Lower leg skin (tissue), 4 donors: ENCODE data around the gene PLAAT3. TPM values are rescaled to one million over a fixed set of nuclear protein-coding genes. Genes with fewer than 3 reads are reported as not detected.

Experiments
- DNase-seq, 2 donors: peaks; one replicate each; pipeline ENCODE4 v3.0.0-alpha.2; 2019; ENCODE audit warnings: low spot score in 2 of 2
- H3K4me3 ChIP-seq: fragments of 200-600 bp; sonication (generic); 2 replicates; pipeline ENCODE4 v1.5.1; 2017; ENCODE audit warnings: mild to moderate bottlenecking, low read depth; ENCODE audit not compliant: poor library complexity, severe bottlenecking
- CTCF ChIP-seq, 3 donors: fragments of 450-650 bp; IDR thresholded peaks; one replicate each; pipeline ENCODE4 v1.5.1; 2016; ENCODE audit warnings: antibody characterized with exemption in 3 of 3, mild to moderate bottlenecking in 3 of 3, moderate library complexity in 2 of 3
- POLR2A ChIP-seq, 2 donors: fragments of 450-650 bp; IDR thresholded peaks; one replicate each; pipeline ENCODE4 v1.6.1; 2016 to 2017; ENCODE audit warnings: antibody characterized with exemption in 2 of 2, mild to moderate bottlenecking in 1 of 2, moderate library complexity in 1 of 2
- WGBS, 2 donors: methylation state at CpG; one replicate each; pipeline ENCODE4 v1.1.5; 2018; 5-methylcytosine and 5-hydroxymethylcytosine counted together
- intact Hi-C: fragments of 100-400 bp; cut with DNase I; formaldehyde crosslinking; loops from one replicate; pipeline ENCODE4 v1.15.0; 2023; ENCODE audit warnings: low total_unique reads
- total RNA-seq, 4 donors: library from RNA; depleted of rRNA; stranded (reverse); fragments of >200 nt; gene quantifications; one replicate each; pipeline ENCODE4 v1.1.0, GENCODE V29; 2016

Gene PLAAT3
- total RNA-seq, 4 donors from 2014 or later: 9.8 to 15.1 (median 12.3) TPM

DNA sequence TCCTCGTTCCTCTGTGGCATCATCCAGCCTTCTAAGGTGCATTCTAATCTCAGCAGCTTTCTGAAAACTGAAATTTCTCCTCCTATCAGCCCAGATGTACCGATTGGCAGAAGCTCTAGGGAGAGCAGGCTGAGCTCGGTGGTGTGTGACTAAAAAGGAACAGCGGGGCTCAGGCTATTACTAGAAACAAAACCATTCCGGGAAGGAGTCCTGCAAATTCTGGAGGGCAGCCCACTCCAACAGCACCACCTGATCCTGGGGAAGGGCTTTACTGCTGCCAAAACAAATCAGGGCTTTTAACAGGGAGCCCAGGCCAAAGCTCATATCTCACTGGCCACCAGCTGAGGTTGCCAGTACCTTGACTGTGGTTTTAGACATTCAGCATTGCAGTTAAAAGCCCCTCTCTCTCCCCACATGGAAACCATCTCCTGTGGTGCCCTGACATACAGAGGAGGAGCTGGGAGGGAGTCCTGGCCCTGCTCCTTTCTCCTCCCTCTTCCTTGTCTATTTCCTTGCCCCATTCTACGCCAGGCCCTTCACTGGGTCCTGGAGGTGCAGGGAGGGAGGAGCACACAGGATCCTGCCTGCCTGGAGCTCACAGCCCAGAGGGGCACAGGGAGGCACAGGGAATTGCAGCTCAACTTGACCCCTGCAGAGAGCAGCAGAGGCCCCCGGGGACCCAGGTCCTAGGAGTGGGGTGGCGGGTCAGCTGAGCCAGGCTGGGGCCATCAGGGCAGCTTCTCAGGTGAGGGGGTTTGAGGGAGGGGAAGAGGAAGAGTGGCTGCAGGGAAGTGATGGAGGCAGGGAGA lies 76.7 kb downstream of the PLAAT3 start:
- TF ChIP-seq CTCF (IDR thresholded peaks at IDR 0.05) (no peak), POLR2A (IDR thresholded peaks at IDR 0.05) (no peak)
- DNase-seq: peak in 1 of 2 donors; percentile 85
- no peak overlapping the region for H3K4me3 ChIP-seq
- intact Hi-C loops: no loop called here
- WGBS, 2 donors: 19 to 32% methylated on average over 8 of the region's 8 CpGs

DNA sequence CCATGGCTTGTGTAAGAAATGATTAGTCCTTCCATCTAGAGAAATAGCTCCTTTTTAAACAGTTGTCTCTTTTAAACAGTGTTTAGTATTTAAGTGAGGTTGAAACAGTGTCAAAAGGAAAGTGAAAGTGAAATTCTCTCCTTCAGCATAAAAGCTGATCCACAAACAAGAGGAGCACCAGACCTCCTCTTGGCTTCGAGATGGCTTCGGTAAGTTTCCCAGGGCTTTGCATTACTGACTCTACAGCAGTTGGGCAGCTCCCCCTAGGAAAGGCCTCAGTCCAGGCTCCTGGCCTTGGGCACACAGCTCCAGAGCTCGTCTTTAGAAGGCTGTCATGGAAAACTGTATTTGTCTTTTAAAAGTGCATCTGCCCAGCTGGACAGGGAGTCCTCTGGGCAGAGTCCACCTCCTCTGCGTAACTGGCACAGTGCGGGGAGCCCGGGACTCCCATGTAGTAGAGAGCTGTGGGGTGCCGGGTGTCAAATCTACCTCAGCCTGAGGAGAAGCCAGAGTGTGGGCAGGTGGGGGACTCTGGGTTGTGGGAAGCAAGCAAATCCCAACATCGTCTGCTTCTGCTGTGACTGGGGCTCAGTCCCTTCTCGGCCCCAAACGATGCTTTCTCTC lies 77.5 kb downstream of the PLAAT3 start, which contains the start of gene PLAAT4:
Gene PLAAT4 (plus strand): TSS at position 140 of the 624 bp plus-strand sequence. CDS start 61 bp downstream, at position 201.
- intact Hi-C loops: no loop called here
- 17 to 29% methylated on average over 10 of the region's 10 CpGs for WGBS, 2 donors
- H3K4me3 ChIP-seq: no peak within 1 kb of the TSS
- DNase-seq: peak in 1 of 2 donors; percentile 83
- TF ChIP-seq POLR2A (IDR thresholded peaks at IDR 0.05) (no peak), CTCF (IDR thresholded peaks at IDR 0.05) (no peak)

- intact Hi-C loops: no loop called here
- WGBS, 2 donors: 88 to 94% methylated on average over 1 of the region's 1 CpG
- H3K4me3 ChIP-seq: no peak overlapping the region
Observed at GRCh38 chr11:63535734-63536133, 78.5 kb downstream of the PLAAT3 start.

DNA sequence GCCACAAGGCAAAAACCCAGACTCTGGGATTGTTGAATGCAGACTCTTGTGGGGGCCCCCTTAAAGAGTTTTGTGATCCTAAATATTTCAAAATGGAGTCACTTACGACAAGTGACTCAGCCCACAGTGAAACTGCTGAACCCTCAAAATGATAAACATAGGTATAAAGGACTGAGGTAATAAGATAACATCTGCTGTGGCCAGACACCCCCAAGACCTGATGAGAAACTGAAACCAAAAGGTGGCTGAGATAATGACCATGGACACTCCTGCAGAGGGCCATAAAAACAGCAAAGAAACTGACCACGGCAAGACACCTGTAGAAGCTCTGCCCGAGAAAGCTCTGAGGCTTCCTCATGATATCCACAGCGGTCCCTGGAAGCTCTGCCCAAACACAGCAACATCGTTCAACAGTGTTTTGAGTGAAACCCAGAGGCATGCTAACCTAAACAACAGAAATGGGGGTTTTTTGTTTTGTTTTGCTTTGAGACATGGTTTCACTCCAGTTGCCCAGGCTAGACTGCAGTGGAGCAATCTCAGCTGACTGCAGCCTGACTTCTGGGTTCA lies 79.3 kb downstream of the PLAAT3 start:
- intact Hi-C loops: no loop called here
- TF ChIP-seq POLR2A (IDR thresholded peaks at IDR 0.05) (no peak), CTCF (IDR thresholded peaks at IDR 0.05) (no peak)

More at GRCh38 chr11:63535734-63536133, 78.5 kb downstream of the PLAAT3 start:
- peak in 1 of 2 donors; percentile 56 for DNase-seq
- TF ChIP-seq POLR2A (IDR thresholded peaks at IDR 0.05) (no peak), CTCF (IDR thresholded peaks at IDR 0.05) (no peak)

GRCh38 chr11:63534076-63534475 lies 80.2 kb downstream of the PLAAT3 start:
- 69 to 71% methylated on average over 3 of the region's 3 CpGs for WGBS, 2 donors
- no peak overlapping the region for H3K4me3 ChIP-seq
- peak in 1 of 2 donors; percentile 46 for DNase-seq
- intact Hi-C loops: no loop called here
- TF ChIP-seq CTCF (IDR thresholded peaks at IDR 0.05): no peak
- TF ChIP-seq POLR2A (IDR thresholded peaks at IDR 0.05): no peak

More for the DNA sequence above, 79.3 kb downstream of the PLAAT3 start:
- DNase-seq: peak in 1 of 2 donors; percentile 31
- H3K4me3 ChIP-seq: no peak overlapping the region
- WGBS, 2 donors: 91 to 93% methylated on average over 5 of the region's 5 CpGs
